HG03097 (cell line): ENCODE data around the gene SCAMP3.

ENCODE experiments used
- ATAC-seq: cut with Tn5 transposase; IDR thresholded peaks from one replicate; pipeline ENCODE4 v1.9.1; 2021; ENCODE audit not compliant: unreplicated experiment, low FRiP score

The SCAMP3 gene

DNA sequence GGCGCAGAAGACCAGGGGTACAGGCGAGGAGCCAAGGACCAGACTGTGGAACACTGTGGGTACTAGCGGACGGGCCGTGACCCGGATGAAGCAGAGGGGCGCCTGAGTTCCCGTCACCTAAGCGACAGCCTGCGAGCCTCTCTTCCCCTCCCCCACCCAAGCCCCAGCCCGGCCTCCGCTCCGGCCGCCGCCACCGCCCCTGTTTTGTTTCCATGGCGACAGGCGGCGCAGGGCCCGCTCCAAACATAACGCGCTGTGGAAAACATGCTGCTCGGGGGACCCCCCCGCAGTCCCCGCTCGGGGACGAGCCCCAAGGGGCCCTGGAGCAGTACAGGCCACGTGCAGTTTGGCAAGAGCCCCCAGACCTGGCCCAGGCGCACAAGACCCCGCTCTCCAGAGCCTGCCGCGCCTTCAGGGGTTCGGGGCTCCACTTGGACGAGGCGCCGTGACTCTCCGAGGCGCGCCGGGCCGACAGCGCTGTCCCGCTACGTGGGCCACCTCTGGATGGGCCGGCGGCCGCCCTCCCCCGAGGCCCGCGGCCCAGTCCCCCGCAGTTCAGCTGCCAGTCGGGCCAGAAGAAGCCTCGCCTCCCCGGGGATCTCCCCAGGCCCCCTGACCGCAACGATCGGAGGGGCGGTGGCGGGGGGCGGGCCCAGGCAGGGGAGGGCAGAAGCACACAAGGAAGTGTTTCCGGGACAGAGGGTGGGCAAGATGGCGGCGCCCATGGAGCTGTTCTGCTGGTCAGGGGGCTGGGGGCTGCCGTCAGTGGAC is 53.4 kb downstream of the SCAMP3 start, which contains the start of gene MTX1:
MTX1 (plus strand) TSS at position 155 of the 771 bp plus-strand sequence; CDS start at position 265, 110 bp downstream.
- ATAC-seq = peak; percentile 52

DNA sequence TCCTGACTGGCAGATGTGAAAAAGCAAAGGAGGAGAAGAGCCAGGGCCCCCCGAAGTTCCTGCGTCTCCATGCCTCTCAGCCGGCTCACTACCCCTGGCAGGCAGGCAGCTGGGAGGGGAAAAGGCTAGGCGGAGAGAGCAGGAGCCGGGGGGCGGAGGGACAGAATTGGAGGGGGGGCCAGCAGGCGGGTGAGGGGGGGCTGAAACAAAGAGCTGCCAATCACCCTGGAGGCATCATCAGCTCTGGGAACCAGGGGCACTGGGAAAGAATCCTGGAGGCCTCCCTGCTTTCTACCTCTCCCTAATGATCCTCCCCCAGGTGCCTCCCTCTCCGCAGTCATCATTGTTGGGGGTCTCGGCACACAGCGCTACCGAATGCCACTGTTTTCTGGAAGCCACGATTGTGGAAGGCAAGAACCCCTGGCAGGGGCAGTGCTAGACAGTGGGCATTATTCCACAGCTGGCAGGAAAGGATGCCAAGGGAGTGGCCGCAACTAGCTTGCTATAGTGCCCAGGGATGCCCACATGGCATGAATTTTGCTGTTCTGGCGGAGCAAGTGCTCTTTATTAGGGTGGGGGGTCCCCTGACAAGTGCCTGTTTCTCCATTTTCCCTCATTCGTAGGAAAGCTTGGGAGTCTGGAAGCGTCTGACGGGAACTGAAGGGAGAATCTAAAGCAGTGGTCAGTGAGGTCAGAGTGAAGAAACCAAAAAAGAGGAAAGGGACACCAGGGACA is 54.2 kb downstream of the SCAMP3 start, which contains the start of gene THBS3:
THBS3 (minus strand) TSS at position 92 of the 735 bp plus-strand sequence; CDS start at position 71, 21 bp downstream.
- no peak for ATAC-seq

GRCh38 chr1:155206891-155207805 is 55.0 kb downstream of the SCAMP3 start:
- no peak for ATAC-seq
